Mesenchymal stem cell (in vitro differentiated cells and primary cell): ENCODE data around the gene C12orf57. TPM values are rescaled to one million over a fixed set of nuclear protein-coding genes. Genes with fewer than 3 reads are reported as not detected.

Experiments used
- small RNA-seq: library from polyadenylated mRNA; stranded (forward); fragments of <200 nt; extraction: miRNeasy Mini kit (QIAGEN cat#:217004); gene quantifications from one replicate; pipeline ENCODE3, GENCODE V24; 2013; ENCODE audit warnings: low read depth

Gene C12orf57

Small RNA genes lying within 50 kb of the gene (small RNA-seq; reads per million reads assigned to genes)
- gene MIR141 (4.3 reads per million, percentile 45 among the genes with 10 or more reads in this experiment), gene MIR200C (2.0 reads per million), gene RNU7-1 (not detected), gene SCARNA12 (8.3 reads per million, percentile 74 among the genes with 10 or more reads in this experiment)
